Bronchial epithelial cell (primary cell): ENCODE results near the gene KRT1. TPM values are rescaled to one million over a fixed set of nuclear protein-coding genes. Genes with fewer than 3 reads are reported as not detected.
A peak's percentile ranks its signal among the peaks of the same experiment; 100 is the strongest.

Source experiments
- DNase-seq: peaks from one replicate; pipeline ENCODE4 v3.0.0-alpha.2; 2010; ENCODE audit warnings: low read depth
- FAIRE-seq: peaks from 2 replicates; lab custom pipeline; 2011; peaks lifted over from hg19 to GRCh38; lab: Jason Lieb, UNC
- H3K27me3 ChIP-seq: 2 replicates; pipeline ENCODE4 v1.5.1; 2011; ENCODE audit warnings: low read length; ENCODE audit not compliant: control insufficient read depth, insufficient read depth
- H3K36me3 ChIP-seq: 2 replicates; pipeline ENCODE4 v1.5.1; 2011; ENCODE audit warnings: low read length; ENCODE audit not compliant: control insufficient read depth, insufficient read depth
- H3K4me3 ChIP-seq: 2 replicates; pipeline ENCODE4 v1.5.1; 2011; ENCODE audit warnings: mild to moderate bottlenecking, low read depth, low read length, control low read depth
- total RNA-seq: library from RNA; depleted of rRNA; stranded (reverse); fragments of >200 nt; gene quantifications from 2 replicates; pipeline ENCODE4 v1.2.1, GENCODE V29; 2014
- TF ChIP-seq, protein P1 (sequence below): IDR thresholded peaks from 2 replicates; pipeline ENCODE4 v1.5.1; 2011; ENCODE audit warnings: mild to moderate bottlenecking, moderate library complexity, low read length, control low read depth, inconsistent platforms; ENCODE audit not compliant: insufficient read depth, severe bottlenecking

KRT1 gene
- total RNA-seq, 1 donor from 2014 or later, result not detected

DNA sequence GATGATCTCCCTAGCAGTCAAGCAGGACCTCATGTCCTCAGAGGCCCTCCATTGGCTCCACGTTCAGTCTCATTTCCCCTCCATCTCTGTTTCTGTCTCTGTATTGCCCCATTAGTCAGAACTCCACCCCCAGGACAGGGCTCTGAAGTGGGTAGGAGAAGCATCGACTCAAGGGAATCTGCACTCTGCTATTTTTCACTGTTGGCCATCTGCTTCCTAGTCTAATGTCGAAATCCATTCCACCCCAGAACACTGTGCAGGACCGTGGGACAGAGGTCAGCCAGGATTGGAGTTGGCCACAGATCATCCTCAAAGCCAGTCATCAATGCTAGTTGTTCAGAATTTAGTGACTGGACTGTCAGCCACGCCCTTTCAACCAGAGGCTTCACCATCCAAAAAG, 13.1 kb upstream of the KRT1 start:
- TF ChIP-seq, protein P1, sequence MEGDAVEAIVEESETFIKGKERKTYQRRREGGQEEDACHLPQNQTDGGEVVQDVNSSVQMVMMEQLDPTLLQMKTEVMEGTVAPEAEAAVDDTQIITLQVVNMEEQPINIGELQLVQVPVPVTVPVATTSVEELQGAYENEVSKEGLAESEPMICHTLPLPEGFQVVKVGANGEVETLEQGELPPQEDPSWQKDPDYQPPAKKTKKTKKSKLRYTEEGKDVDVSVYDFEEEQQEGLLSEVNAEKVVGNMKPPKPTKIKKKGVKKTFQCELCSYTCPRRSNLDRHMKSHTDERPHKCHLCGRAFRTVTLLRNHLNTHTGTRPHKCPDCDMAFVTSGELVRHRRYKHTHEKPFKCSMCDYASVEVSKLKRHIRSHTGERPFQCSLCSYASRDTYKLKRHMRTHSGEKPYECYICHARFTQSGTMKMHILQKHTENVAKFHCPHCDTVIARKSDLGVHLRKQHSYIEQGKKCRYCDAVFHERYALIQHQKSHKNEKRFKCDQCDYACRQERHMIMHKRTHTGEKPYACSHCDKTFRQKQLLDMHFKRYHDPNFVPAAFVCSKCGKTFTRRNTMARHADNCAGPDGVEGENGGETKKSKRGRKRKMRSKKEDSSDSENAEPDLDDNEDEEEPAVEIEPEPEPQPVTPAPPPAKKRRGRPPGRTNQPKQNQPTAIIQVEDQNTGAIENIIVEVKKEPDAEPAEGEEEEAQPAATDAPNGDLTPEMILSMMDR, result no peak
- FAIRE-seq, result no peak
- no peak for DNase-seq
- Histone ChIP-seq H3K4me3 (no peak overlapping the region), H3K27me3 (peaks cover 9% of the 10 kb centered on the region), H3K36me3 (no peaks in the 10 kb centered on the region)

DNA sequence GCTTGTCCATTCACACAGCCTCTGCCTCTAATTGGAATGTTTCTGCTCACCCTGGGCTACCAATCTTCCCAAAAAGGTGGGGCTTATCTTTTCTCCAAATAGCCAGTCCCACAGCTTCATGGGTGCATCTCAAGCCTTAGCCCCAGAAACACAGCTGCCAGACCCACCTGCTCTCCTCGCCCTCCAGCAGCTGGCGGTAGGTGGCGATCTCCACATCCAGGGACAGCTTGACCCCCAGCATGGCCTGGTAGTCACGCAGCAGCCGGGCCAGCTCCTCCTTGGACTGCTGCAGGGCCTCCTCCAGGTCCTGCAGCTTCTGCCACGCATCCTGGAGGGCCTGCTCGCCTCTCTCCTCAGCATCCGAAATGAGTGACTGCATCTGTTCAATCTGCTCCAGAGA, 12.0 kb upstream of the KRT1 start:
- H3K27me3 ChIP-seq, result peaks cover 9% of the 10 kb centered on the region
- no peak for FAIRE-seq
- TF ChIP-seq, protein P1, result no peak
- H3K36me3 ChIP-seq, result no peaks in the 10 kb centered on the region
- no peak overlapping the region for H3K4me3 ChIP-seq
- no peak for DNase-seq

DNA sequence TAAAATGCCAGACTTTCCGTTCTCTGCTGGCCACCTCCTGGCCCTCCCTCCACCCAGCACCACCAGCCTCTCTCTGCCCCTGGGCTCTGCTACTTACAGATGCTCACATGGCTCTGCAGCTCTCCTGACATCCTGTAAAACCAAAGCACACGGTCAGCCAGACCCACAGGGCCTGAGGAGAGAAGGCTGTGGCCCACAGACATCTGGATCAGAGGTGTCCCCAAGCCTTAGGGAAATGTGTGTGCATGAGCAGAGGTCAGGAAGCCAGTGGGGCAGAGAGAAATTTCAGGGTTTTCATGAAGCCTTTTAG, 11.6 kb upstream of the KRT1 start:
- Histone ChIP-seq H3K27me3 (peaks cover 9% of the 10 kb centered on the region), H3K4me3 (no peak overlapping the region), H3K36me3 (no peaks in the 10 kb centered on the region)
- FAIRE-seq (no peak), DNase-seq (no peak)
- TF ChIP-seq, protein P1, result no peak

GRCh38 chr12:52691076-52691840, 11.1 kb upstream of the KRT1 start:
- H3K4me3 ChIP-seq, result no peak overlapping the region
- no peaks in the 10 kb centered on the region for H3K36me3 ChIP-seq
- DNase-seq (no peak), FAIRE-seq (no peak)
- TF ChIP-seq, protein P1, result no peak
- peaks cover 9% of the 10 kb centered on the region for H3K27me3 ChIP-seq

DNA sequence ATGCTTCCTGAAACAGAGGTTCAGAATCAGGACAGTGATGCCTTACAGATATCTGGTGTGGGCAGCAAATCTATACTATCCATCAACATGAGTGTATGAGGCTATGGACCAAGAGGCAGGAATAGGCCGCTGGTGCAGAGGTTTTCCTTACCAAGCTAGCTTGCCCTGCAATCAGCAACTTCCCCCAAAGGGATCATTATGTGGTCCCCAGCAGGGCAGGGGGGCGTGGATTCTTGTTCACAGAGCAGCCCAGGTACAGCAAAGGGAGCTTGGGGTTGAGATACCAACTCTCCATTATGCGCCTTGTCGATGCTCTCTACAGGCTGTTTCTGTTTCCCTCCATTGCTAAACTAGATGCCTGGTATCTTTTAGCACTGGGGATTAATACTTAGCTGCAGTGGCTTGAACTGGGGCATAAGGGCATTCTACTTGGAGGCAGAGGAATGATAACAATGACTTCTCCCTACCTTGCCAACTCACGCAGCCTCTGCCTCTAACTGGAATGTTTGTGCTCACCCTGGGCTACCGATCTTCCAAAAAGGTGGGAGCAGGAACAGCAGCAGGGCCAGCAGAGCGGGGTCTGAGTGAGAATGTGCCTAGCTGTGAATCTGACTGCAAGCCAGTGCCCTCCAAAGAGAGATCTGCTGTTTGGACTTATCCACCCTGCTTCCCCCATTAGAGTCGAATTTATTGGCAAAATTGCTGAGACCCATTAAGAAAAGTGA, 10.3 kb upstream of the KRT1 start:
- DNase-seq, result no peak
- Histone ChIP-seq H3K27me3 (peaks cover 8% of the 10 kb centered on the region), H3K4me3 (no peak overlapping the region), H3K36me3 (no peaks in the 10 kb centered on the region)
- TF ChIP-seq, protein P1, result no peak
- peak; percentile 62 for FAIRE-seq

- TF ChIP-seq, protein P1, result no peak
- DNase-seq (no peak), FAIRE-seq (no peak)
- Histone ChIP-seq H3K36me3 (no peaks in the 10 kb centered on the region), H3K4me3 (no peak overlapping the region), H3K27me3 (peaks cover 10% of the 10 kb centered on the region)
Observed at GRCh38 chr12:52689936-52690335, 9.7 kb upstream of the KRT1 start.
